Right renal pelvis (tissue), 4 donors: ENCODE results near the gene KCNIP1. TPM values are rescaled to one million over a fixed set of nuclear protein-coding genes. Genes with fewer than 3 reads are reported as not detected.
"Not testable (repeated sequence)": the region's sequence is repeated elsewhere in the genome, so short reads cannot be mapped to it uniquely, and the experiment has no call there.

Source experiments
- DNase-seq, 4 donors: peaks; one replicate each; pipeline ENCODE4 v3.0.0-alpha.2; 2013; ENCODE audit warnings: low read depth in 4 of 4, low spot score in 3 of 4, missing footprints in 1 of 4
- polyA plus RNA-seq, 4 donors: library from polyadenylated mRNA; unstranded; fragments of 120-200 nt; gene quantifications; one replicate each; pipeline ENCODE4 v1.2.1, GENCODE V29; 2013; ENCODE audit not compliant: insufficient read length in 4 of 4

KCNIP1 gene
- polyA plus RNA-seq, 4 donors = 10.6 to 14.5 (median 12.7) TPM

DNA sequence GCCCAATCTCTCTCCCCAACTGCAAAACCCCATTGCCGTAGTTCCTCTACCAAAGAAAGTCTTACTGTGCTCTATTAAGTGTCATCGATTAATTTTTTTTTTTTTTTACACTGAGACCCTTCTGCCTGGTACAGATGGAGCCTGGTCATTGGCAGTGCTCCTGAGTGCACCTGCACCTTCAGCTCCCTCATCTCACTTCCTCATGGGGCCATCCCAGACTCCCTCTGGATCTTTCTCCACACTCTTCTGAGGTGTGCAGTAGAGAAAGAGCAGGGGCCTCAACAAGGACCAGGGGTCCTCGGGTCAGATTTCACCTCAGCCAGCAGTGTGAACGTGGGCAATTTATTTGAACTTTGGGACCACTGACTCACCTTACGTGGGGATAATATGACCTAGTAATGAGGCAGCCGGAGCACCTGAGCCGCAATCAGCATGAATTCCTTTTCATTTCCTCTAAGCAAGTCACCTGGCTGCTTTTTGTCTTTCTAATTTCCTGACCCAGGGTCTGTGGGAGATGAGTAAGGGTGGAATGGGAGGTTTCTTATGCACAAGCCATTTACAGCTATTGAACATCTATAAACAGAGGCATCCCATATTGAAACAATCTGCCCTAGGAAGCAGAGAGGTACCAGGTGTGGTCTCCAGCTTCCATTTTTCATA is 257.4 kb downstream of the KCNIP1 start:
- DNase-seq = no peak

DNA sequence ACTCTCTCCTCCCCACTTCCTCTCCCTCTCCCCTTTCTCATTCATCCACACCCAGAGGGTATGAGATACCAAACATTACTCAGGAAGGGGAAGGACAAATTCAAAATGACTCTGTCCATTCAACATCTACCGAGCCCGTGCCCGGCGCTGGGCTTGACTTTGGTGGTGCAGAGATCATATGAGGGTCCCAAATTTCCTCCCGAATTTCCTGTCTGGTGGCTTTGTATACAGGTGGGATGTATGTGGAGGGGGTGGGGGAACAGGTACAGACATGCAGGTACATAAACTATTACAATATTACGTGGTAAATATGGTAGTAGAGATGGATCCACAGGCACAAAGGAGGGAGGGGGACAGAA is 257.9 kb downstream of the KCNIP1 start:
- no peak for DNase-seq

DNA sequence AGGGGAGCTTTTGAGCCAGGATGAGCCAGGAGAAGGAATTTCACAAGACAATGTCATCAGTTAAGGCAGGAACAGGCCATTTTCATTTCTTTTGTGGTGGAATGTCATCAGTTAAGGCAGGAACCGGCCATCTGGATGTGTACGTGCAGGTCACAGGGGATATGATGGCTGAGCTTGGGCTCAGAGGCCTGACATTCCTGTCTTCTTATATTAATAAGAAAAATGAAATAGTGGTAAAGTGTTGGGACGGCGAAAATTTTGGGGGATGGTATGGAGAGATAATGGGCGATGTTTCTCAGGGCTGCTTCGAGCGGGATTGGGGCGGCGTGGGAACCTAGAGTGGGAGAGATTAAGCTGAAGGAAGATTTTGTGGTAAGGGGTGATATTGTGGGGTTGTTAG is 258.5 kb downstream of the KCNIP1 start:
- DNase-seq = not testable (repeated sequence)

DNA sequence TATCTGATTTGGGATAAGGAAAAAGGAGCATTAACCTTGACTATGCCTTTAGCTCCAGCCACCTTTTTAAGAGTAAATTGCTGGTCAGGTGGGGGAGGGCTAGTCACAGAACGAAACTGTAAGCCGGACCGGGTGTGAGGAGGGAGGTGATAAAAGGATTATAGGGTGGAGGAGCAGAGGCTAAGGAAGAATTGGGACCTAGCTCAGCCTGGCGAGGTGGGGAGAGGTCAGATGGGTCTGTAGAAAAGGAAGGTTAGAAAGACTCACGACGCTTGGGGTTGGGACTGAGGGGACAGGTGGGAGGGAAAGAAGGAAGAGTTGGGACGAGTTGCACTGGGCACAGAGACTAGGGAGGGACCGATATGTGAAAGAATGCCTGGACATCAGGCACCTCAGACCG is 262.0 kb downstream of the KCNIP1 start:
- not testable (repeated sequence) for DNase-seq

DNA sequence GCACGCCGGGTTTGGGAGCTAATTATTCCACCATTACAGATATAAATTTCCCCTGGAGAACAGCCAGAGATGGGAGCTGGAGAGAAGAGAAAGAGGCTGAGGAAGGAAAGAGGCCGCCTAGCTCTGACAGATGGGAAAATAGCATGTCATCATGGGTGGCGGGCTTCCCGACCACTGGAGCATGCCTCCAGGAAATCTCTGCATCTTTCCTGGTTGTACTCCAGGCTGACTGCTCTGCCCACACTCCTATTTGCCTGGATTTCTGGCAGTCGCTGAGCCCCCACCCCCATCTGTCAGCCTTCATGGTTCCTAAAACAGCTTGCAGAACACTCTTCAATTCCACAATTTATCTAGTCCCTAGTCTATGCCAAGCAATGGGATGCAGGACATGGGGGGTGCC is 265.4 kb downstream of the KCNIP1 start:
- no peak for DNase-seq

DNA sequence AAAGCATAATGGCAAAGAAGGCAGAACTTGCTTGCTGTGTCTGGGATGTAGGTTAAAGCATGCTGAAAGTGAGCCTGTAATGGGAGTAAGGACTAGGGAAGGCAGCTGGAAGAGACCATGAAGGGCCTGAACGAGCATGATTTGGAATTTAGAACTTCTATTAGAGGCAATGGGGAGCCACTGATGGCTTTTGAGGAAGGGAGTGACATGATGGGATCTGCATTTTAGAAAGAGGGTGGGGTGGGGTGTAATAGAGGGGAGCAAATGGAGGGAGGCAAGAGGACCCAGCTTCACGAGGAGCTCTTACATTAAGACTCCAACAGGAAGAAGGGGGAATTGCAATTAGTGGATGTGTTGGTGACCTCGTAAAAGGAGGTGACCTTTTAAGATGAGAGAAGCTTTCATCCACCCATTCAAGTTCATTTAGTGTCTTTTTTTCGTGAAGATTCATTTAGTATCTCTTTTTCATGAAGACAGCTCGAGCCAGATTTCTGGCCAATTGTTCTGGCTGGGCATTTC is 266.1 kb downstream of the KCNIP1 start:
- DNase-seq = no peak

DNA sequence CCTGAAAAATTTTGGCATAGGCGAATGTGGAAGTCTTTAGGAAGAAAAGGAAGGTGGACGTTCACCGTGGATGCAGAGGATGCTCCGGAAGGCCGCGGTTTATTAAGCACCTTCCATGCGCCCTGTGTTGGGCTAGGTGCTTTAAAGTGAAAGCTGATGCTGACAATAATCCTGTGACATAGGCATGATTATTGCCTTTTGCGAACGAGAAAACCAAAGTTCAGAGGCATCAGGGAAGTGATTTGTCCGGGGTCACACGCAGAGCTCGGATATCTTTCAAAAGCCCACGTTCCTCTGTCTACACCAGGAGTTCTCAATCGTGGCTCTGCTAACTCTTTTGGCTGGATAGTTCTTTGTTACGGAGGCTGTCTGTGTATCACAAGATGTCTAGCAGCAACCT is 267.7 kb downstream of the KCNIP1 start:
- DNase-seq = no peak

DNA sequence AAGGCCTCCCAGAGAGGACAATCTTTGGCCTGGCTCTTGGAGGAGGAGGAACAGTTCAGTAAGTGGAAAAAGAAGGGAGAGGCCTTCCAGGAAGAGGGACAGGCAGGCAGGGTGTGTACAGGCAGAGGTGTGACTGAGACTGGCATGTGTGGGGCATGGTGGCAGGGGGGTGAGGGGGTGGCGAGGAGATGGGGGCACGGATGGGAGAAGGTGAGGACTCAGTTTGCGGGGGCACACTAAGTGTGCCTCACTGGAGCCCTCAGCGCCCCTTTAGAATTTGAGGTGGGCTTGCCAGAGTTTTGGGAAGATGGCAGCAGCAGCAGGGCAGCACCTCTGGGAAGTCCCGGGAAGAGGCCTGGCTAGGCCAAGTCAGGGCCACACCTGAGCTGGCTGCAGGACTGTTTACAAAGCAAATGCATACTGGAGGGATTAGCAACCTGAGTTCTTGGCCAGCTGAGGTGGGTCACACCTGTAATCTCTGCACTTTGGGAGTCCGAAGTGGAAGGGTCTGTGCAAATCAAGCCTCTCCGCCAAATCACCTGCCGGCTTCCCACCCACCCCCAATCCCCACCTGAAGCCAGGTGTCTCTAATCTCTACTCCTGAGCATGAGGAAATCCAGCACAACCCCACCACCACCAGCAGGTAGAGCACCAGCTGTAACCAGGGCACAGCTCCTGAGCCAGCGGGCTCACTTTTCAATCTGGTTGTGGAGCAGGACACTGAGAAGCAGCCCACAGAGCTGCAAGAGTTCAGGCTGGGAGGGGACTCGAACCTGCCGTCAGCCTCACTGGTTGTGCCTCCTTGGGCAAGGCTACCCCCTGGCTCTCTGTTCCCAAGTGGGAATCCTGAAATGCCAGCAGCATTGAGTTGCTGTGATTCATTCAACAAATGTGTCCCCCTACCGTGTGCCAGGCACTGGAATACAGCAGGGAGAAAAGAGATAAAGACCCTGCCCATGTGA is 269.5 kb downstream of the KCNIP1 start:
- DNase-seq = no peak

DNA sequence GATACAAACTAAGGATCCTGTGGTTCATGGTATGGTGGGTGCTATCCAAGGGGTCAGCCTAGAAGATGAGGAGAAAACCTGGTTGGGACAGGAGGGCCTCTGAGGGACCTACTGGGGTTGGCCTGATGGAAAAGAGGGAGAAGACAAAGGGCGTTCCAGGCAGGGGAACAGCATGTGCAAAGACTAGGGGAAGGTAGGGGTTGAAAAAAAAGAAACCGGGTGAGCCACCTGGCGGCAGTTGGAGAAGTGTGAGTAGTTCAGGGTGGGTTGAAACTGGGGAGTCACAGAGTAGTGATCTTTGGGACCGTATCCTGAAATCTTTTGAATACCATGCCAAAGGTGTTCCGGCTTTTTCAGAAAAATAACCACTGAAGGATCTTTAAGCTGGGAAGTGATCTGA is 271.0 kb downstream of the KCNIP1 start:
- no peak for DNase-seq

DNA sequence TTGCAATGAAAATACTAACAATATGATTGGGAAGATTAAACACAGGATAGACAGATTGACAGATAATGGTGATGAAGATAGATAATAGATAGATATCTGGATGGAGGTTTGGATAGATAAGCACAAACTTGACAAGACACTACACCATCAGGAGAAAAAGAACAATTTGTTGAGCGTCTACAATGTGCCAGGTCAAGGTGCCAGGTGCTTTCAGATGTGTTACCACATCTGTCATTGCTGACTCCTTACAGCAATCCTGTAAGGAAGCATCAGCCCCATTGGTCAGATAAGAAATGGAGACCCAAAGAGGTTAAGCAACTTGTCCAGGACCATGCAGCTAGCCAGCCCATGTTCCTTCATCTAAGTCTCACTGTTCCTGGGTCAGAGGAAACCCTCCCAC is 278.1 kb downstream of the KCNIP1 start:
- DNase-seq = no peak

DNA sequence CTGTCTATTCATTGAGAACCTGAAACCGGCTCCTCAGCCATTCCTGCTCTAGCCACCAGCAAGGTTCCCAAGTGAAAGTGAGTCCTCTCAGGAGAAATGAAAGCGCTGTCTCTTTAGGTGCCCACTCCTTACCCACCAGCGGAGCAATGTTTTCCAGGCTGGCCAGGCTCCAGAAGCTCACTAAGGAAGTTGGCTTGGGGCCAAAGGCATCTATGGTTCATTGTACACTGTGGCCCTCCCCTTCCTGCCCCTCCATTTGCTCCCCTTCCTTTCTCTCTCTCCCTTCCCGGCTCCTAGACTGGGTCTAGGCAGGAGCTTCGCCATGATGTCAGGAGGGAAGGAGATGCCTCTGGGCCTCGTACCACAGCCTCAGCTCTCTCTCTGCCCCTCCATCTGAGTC is 278.6 kb downstream of the KCNIP1 start:
- DNase-seq = peak in 1 of 4 donors; percentile 20

DNA sequence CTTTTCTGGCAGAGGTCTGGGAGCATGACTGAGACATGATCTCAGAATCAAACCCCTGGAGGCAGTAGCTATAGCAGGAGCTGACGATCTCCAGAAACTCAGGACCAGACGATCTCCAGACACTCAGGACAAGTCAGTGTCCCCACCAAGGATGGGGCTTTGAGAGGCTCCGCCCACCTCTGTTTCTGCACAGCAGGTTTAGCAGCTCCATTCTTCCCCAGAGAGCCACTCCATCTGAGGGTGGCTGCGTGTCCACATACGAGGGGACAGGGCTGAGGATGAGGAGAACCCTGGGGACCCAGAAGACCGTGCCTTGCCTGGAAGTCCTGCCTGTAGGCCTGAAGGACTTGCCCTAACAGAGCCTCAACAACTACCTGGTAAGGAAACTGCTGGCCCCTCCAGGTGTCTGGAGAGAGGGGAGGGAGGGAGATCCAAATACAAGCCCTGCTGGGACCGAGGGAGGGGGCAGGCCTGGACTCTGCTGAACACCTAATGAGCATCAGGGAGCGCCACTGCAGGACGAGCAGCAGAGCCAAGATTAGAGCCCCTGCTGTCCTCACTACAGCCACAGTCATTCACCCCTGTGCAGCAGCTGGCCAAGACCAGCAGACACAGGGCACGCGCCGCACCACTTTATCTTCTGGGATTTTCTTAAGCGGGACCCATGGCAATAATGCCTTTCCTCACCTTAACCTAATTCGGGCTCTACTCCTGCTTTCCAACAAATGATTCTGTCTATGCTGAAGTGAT is 279.9 kb downstream of the KCNIP1 start, which contains the start of gene GABRP:
TSS of gene GABRP (plus strand) at position 228 of the 750 bp plus-strand sequence. CDS start 4,891 bp downstream, outside the sequence.
- DNase-seq = no peak

DNA sequence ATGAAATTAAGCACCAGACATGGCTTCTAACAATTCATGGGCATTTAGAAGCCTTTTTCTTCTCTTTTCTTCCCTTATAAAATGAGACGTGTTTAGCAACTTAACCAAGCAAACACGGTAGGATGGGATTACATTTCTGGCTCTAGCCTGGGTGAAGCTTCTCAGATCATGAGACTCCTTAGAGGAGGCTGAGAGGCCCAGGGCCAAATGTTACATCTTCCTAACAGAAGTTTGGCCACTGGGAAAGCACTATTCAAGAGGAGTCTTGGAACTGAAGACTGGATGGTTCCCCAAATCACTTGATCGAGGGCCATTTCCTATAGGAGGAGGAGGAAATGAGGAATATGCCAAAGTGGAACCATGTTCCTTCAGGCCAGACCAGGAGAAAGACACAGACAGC is 281.6 kb downstream of the KCNIP1 start:
- no peak for DNase-seq

Other genes starting within 250 kb of the KCNIP1 start
- 1 to 10 TPM; 3.1 to 5.8 (median 3.4) TPM for gene LCP2, start 206.2 kb upstream of the KCNIP1 start, polyA plus RNA-seq
- gene KCNMB1, start 114.7 kb upstream of the KCNIP1 start, polyA plus RNA-seq = 1 to 10 TPM; 1.2 to 1.5 (median 1.3) TPM